Stomach (tissue), 4 donors: Measurements from ENCODE around the gene PARVB.

Experiments used
- EP300 ChIP-seq: sonication (generic); formaldehyde crosslinking; IDR thresholded peaks from one replicate; pipeline ENCODE4 v1.6.1; 2017; ENCODE audit warnings: antibody characterized with exemption
- POLR2A ChIP-seq, 4 donors: fragments of 450-650 bp; IDR thresholded peaks; one replicate each; pipeline ENCODE4 v1.6.1; 2016; ENCODE audit warnings: antibody characterized with exemption in 4 of 4, control low read depth in 2 of 4, mild to moderate bottlenecking in 1 of 4, moderate library complexity in 1 of 4
- POLR2AphosphoS5 ChIP-seq, 3 donors: sonication (generic); formaldehyde crosslinking; IDR thresholded peaks; one replicate each; pipeline ENCODE4 v1.6.1; 2016; ENCODE audit warnings: antibody characterized with exemption in 3 of 3
- TF ChIP-seq, protein P1 (sequence below), 7 experiments: fragments of 450-650 bp in 4 of 7; fragments of 200-600 bp in 3 of 7; sonication (generic) in 3 of 7; IDR thresholded peaks; one replicate each; pipeline ENCODE4 v1.5.1; 2016 to 2019; ENCODE audit warnings: antibody characterized with exemption in 7 of 7, control low read depth in 2 of 7, mild to moderate bottlenecking in 1 of 7

DNA sequence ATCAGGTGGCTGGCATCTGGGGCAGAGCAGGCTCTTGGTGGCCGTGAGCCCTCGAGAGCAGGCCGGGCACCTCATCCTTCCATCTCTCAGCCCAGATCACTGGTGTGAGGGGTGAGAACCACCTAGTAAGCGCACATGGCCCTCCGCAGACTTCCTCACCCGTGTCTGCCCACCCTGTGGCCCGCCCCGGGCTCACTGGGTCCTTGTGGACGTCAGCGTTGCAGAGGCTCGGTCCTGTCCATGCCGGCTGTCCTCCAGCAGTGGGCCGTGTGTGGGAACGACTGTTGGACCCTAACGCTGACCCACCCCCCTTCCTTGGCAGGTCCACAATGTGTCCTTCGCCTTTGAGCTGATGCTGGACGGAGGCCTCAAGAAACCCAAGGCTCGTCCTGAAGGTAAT, 139.4 kb downstream of the PARVB start:
- TF ChIP-seq EP300 (no peak), POLR2A (IDR thresholded peaks at IDR 0.05) (no peak), POLR2AphosphoS5 (IDR thresholded peaks at IDR 0.05) (no peak)
- TF ChIP-seq, protein P1, sequence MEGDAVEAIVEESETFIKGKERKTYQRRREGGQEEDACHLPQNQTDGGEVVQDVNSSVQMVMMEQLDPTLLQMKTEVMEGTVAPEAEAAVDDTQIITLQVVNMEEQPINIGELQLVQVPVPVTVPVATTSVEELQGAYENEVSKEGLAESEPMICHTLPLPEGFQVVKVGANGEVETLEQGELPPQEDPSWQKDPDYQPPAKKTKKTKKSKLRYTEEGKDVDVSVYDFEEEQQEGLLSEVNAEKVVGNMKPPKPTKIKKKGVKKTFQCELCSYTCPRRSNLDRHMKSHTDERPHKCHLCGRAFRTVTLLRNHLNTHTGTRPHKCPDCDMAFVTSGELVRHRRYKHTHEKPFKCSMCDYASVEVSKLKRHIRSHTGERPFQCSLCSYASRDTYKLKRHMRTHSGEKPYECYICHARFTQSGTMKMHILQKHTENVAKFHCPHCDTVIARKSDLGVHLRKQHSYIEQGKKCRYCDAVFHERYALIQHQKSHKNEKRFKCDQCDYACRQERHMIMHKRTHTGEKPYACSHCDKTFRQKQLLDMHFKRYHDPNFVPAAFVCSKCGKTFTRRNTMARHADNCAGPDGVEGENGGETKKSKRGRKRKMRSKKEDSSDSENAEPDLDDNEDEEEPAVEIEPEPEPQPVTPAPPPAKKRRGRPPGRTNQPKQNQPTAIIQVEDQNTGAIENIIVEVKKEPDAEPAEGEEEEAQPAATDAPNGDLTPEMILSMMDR (IDR thresholded peaks at IDR 0.05), result no peak
